T-helper 1 cell (primary cell): ENCODE measurements around the gene PBX3.
A peak's percentile ranks its signal among the peaks of the same experiment; 100 is the strongest.

Source experiments
- DNase-seq, 5 donors: peaks; one replicate each; pipeline ENCODE4 v3.0.0-alpha.2; 2012 to 2020

Gene PBX3

DNA sequence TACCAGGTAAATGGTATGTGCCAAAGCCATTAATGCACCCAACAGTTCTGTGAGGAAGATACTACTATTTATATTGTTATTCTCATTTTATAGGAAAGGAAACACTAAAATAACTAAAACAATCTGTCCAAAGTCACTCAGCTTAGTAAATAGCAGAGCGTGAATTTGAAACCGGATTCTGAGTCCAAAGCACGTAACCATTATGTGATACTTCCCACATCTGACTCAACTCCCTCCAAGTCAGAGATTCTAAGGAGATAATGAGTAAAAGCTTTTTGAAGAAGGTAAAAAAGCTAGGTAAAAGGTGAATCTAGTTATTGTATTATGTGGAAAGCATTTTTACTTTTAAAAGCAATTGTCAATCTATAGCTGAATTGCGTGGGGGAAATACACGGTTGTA is 208.9 kb downstream of the PBX3 start:
- no peak for DNase-seq

DNA sequence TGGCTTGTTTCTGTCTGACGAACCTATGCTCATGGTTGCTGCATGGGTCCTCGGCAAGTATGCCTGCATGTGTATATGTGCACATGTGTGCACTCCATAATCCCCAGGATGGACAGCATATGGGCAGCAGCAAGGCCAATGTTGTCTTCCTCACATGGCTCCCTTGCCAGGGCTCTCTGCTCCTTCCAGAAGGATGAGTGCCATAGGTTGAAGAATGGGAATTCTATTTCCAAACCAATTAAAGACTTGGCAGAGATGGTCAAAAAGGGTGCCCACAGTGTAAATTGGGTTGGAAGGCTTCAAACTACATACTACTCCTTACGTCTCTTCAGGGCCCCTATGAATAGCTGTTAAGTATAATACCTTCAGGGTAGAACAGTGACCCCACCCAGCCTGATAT is 212.1 kb downstream of the PBX3 start:
- no peak for DNase-seq

DNA sequence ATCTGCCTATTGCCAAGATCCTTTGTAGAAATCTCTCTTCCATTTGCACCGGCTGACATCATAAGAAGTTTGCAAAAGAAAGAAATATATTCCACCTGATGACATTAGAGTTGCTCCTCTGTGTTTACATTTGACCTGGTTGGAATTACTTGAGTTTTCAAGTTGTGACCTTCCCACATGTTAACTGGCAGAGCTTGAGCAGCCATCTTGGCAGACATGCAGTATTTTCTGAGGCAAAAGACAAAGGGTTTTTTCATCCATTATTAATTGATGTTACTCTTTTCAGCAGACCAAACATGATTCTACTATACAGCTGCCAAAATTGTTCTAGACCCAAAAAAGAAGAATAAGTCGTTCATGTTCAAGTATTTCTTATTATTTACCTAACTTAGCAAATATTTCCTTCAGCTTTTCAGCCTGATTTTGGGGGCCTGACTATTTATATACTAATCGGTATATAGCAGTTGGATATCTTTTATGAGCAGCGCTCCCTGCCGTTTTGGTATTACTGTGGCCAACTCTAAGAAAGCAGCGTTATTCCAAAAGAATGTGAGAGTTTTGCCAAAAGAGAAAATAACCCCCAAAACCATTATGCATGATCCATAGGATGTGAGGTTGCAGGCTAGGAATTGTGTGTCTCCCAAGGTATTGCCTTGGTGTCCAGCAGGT is 212.9 kb downstream of the PBX3 start:
- DNase-seq: no peak

DNA sequence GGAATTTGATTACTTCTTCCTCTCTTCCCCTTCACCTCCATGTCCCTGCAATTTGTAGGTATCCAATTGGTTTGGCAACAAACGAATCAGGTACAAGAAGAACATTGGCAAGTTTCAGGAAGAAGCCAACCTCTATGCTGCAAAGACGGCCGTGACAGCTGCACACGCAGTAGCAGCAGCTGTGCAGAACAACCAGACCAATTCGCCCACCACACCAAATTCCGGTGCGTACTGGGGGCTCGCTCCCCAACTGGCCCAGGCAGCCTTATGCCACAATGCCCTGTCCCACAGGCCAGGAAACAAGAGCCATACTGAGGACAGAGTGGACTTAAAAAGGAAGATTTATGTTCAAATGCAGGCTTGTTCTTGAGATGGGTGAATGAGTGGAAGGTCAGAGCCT is 213.5 kb downstream of the PBX3 start:
- no peak for DNase-seq

DNA sequence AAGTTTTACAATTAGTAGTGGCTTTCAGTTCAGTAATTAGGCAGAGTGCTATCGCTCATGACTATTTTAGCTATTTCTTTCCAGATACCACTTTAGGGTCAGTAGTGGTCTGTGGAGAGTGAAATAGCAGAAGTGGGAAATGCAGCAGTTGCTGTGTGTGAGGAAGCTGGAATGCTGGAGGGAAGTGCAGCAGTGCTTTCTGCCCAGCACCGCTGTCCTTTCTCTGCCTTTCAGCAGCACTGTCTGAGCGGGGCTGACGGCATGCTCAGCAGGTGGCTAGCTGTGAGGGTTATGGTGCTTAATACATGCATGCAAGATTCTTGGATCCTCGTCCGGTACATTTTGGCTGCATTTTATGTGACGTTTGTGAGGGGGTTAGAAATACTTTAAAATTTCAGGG is 213.9 kb downstream of the PBX3 start:
- no peak for DNase-seq

DNA sequence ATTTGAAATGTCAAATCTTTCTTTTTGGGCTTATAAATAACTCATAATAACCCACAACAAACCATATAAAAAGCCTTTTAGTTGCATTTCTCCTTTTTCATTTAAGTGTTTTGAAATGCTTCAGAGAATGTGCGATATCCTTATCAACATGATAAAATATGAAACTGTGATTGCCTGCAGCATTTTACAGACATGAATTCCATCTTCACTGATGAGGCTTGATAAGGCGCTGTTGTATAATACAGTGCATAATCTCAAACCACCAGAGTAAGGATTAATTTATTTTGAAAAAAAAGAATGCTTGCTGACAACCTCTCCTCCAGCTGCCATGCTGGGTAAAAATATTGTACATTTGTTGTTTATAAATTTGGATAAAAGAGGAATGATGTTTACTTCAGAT is 216.8 kb downstream of the PBX3 start:
- DNase-seq: no peak

DNA sequence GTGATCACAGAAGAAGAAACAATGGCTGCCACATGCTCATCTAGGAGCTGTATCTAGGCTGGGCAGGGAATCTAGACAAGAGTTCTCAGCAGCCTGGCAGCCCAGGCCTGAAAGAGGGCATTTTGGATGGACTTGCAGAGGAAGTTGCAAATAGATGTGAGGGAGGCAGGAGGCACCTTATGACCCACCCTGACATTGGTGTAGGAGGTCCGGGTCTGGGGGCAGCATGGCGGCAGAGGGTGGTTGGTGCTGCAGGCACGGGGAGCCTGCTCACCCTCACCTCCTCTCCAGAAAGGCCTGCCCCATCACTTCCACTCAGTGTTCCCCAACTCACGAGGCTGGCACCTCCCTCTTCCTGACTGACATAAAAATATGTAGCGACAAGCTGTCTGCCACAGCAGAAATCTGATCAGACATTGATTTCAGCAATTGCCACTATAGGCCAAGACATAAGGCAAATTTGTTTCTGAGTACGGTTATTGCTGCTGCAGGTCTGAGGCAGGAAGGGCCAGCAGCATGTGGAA is 217.6 kb downstream of the PBX3 start:
- no peak for DNase-seq

DNA sequence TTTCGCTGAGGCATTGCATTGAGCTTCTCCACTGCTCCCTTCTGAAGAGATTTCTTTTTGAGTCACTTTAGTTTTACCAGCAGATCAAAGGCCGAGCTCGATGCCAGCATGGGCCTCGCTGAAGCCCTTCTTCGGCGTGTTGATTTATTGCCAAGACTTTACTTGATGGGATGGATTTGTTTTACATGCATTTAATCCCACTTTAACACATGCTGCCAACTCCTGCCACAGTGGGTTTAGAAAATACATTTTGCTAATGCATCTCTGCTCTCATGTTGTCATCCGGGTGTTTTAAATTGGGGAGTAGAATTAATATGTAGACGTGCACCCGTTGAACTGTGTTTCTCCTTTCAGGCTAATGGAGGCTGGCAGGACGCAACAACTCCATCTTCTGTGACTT is 218.3 kb downstream of the PBX3 start:
- no peak for DNase-seq

DNA sequence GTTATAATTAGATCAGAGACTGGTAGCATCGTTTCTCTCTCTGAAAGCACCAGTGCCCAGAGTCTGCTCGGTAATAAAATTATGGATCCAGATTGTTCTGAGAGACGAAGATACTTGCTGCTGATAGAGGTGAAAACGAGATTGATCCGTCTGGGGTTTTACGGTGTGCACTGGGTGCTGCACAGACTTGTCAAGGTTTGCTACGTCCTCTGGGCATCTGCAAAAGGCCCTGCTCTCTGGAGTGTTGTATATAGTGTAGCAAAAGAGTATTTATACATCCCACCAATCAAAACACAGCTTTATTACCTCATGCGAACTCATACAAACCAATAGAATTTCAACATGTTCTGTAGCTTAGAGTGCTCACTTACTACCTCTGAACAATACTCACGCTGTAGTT is 219.3 kb downstream of the PBX3 start:
- DNase-seq: no peak

DNA sequence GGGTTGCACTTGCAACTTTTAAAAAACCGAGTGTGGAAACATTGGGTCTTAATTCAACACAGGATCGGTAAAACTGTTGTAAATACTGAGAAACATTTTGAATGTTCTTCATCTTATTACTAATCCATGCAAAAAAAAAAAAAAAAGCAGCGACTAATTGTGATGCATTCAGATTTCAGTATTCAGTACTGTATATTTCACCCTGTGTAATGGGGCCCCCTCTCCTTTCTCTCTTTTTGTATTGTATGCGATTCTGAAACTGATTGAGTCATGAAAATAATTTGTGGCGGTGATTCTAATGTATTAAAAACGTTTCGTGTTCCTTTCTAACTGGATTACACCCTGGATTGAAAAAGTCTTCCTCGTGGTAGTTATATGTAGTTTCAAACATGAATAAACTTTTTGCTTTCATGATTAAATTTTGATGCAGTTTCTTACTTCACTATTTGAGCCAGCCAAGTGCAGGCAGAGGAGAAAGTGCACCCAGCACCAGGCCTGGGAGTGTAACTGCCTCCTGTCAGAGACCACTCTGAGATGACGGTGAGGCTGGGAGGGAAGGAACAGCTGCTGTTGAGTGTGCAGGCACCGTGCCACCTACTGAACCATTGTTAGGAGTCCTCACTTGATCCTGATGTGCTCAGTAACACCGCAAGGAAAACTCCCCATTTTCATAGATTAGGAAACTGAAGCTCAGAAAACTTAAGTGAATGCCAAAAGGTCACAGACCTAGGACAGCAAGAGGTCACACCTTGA is 220.0 kb downstream of the PBX3 start:
- DNase-seq: no peak

DNA sequence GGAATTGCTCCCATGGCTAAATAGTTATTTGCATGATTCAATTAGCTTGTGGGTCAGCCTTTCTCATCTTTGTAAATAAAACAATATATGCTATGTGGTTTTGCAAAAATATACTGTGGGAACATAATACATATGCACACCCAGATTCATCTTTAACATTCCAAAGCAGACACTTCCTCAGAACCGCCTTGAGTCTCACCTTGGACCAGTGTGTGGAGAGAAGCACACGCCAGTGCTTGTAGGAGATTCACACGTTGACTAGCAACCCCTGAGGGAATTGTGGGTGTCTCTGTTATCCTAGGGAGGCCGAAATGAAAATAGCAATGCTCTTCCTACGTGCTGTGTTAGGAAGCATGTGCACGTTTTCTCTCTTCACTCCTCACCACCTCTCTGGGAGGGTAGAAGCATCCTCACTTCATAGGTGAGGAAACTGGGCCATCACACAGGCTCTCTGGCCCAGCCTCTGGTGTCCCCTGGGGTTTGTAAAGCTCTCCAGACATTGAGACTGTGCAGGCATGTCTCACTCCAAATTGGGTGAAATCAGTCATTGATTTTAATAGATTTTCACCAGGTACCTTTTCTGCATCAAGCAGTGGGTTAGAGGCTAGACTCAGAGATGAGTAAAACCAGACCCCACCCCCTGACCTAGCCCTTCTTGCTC is 221.7 kb downstream of the PBX3 start:
- DNase-seq: no peak

DNA sequence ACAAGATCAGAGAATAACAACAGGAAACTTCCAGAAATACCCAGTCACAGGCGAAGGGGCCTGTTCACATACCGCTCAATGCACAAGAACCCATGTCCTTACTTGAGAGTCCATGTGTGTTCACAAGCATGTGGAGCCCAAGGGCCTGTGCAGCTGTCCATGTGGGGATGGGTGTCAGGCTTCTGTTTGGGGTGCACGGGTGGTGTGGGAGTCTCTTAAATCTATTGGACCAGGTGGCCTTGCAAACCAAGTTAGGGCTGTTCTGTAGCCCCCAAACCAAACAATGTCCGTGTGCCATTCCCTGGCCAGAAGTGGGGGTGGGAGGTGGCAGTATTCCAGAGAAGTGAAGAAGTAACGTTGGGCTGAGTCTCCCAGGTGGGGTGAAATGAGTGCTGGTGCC is 222.3 kb downstream of the PBX3 start:
- no peak for DNase-seq

DNA sequence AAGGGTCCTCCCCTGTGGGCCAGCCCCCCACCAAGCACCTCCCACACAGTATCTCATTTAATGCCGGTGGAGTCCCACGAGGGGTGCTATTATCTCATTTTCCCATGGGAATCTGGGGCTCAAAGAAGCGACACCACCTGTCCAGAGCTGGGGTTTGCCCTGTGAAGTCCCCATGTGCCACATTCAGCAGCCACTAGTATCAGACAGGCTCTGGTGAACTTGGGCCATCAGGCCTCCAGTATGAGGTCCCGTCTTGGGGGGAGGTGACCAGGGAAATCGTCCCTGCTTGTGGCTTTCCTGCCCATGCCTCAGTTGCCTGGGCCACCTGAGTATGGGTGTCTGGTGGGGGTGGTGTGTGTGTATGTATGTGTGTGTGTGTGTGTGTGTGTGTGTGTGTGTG is 222.7 kb downstream of the PBX3 start:
- DNase-seq: no peak

DNA sequence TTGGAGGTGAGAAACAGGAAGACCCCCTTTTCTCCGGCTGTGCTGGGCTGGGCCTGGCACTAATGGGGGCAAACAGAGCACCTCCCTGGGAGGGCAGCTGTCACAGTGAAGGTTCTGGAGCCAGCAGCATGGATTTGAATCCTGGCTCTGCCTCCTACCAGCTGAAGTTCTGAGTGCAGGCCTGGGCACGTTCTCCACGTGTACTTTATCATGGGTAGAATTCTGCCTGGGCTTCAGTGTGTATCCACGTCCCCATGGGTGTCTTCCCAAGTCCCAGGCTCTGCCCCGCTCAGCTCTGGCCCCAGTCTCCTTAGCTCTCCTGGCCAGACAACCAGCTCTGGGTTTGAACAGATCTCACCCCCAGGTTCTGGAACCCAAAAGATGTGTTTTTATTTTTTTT is 223.2 kb downstream of the PBX3 start:
- no peak for DNase-seq

DNA sequence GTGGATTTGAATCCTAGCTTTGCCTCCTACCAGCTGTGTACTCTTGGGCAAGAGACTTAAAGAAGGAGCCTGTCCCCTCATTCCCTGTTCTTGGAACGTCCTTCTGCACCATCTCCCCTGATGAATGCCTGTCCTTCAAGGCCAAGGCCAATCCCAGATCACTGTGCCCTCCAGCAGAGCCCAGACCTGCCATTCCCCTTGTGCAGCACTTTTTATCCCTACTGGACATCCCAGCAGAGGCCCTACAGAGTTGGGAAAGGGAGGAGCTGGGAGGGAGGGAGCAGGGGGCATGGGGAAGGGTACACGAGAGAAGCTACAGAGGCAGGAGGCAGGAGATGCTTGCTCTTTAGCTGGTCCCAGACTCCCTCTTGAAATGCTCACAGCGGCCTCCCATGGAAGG is 223.9 kb downstream of the PBX3 start:
- DNase-seq: no peak

DNA sequence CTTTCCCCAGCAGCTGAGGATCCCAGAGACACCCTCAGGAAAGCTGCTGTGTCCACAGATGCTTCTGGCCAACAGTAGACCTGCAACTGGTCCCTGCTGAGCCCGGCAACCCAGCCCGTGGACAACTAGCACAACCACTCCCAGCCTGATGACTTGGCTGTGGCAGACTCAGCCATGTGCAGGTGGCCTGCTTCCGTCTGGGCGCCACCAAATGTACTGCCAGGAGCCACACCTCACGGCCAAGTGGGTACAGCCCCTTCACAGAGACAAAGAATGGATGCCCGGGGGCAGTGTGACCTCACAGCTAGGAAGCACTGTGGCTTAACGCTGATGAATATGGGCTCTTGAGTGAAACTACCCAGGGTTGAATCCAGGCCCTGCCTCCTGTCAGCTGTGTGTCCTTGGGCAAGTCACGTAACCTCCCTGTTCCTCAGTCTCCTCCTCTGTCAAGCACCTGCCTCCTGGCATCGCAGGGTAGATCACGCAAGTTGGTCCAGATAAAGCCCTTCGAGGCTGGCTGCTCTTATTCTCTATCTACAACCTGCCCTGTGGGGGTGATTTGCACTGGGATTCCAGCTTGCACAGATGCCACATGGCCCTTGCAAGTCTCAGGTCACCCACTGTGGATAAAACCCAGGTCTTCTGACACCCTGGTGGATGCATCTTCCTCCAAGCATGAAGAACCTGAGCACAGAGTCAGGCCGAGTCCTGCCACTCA is 225.0 kb downstream of the PBX3 start:
- no peak for DNase-seq

DNA sequence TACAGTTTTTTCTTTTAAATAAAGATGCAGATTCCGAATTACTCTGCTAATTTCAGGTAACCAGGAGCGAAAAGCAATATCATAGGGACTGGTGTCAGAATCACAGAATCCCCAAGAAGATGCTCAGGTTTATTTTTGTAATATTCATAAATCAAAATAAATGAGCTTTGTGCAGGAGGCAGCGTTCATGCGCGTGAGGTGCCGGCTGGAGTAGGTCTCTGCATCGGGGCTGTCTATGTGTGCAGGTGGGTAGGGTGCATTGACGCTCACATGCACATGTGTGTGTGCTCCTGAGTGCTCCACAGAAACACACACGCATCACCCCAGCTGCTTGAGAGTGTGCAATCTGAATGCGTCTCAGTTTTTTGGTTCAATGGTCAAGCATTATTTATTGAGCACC is 226.4 kb downstream of the PBX3 start:
- DNase-seq: no peak

DNA sequence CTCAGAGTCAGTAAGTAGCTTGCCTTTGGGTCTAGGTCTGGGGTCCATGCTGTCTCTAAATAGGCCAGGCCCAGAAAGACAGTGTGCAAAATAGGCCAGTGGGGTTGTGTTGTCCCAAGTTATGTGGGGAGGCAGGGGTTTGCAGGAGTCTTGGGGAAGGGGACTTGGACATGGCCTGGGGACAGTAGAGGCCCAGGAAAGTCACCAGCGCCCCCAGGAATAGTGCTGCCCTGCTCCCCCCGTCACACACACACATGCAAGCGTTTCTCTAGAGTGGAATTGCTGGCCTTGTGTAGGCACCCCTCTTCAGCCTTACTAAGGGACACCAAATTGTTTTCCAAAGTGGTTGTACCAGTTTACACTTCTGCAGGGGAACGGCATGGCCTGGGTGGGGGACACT is 227.5 kb downstream of the PBX3 start:
- no peak for DNase-seq

DNA sequence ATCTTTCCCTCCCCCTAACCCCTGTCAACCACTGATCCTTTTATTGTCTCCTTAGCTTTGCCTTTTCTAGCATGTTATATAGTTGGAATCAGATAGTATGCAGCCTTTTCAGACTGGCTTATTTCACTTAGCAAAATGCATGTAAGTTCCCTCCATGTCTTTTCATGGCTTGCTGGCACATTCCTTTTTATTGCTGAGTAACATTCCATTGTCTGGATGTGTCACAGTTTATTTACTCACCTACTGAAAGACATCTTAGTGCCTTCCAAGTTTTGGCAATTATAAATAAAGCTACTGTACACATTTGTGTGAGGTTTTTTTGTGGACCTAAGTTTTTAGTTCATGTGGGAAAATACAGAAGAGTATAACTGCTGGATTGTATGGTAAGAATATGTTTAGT is 230.1 kb downstream of the PBX3 start:
- DNase-seq: no peak

DNA sequence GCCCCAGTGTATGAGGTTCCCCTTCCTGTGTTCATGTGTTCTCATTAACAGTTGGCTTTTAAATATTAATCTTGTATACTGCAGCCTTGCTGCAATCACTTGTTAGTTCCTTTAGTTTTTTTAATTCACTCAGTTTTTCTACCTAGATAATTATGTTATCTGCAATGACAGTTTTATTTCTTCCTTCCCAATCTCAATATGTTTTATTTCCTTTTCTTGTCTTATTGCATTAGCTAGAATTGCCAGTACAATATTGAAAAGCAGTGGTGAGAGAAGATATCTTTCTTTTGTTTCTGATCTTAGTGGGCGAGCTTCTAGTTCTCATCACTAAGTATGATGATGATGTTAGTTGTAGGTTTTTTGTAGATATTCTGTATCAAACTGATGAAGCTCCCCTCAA is 232.2 kb downstream of the PBX3 start:
- DNase-seq: no peak

DNA sequence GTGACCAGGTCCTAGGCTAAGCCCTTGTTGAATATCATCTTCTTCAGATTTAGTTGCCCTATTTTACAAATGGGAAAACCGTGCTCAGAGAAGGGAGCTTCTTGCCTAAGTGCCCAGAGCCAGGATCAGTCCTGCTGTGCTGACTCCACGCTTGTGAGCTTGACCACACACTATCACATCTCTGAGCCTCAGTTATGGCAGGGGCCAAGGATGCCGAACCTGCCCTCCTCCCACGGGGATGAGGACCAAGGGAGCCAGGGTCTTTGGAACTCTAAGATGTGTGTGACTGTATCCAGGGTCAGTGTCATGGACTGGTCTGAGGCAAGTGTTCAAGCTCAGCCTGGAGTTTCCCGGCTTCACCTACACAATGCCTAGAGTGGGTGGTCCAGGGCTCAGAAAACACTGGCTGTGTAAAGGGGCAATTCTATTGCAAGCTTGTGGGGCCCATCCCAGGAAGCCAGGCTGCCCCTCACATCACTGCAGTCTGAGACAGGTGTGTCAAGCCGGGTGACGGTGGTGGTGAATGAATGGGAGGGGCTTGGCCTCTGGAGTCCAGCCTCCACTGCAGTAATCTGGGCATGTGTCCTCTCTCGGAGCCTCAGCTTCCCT is 235.7 kb downstream of the PBX3 start:
- DNase-seq: peak in 1 of 5 donors; percentile 4

DNA sequence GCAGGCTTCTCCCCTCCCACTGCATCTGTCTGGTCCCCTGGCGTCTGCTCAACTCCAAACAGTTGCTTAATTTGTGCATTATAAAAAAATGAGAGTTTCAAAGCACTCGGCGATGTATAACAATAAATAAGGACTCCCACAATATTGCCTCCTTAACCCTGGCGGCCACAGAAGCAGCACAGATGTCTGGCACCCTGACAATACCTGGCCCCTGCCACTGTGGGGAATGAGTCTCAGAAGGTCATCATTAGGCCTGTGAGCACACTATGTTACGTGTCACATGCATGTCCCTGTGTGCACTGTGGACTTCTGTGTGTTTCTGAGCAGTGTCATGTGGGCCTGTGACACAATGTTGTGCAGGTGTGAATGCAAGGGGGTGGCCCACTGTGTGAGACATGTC is 236.5 kb downstream of the PBX3 start:
- peak in 1 of 5 donors; percentile 1 for DNase-seq

DNA sequence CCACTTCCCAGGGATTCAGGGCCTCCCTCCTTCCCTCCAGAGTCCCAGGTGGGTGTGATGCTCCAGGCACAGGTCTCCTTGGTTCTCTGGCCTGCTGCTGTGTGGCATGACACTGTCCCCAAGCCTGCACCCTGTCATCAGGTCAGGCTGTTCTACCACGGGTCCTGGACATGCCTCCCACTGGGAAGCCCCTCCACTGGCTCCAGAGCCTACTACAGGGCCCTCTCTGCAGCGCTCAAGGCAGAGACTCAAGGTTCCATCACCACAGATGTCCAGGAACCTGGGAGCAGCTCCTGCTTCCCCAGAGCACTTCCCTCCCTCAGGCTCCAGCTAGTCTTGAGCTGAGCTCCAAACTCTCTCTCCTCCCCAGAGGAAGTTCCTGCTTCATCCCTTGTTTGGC is 237.3 kb downstream of the PBX3 start:
- peak in 1 of 5 donors; percentile 6 for DNase-seq
